HG02571 (cell line): ENCODE data around the gene MOBP.
"Not testable (repeated sequence)": the region's sequence is repeated elsewhere in the genome, so short reads cannot be mapped to it uniquely, and the experiment has no call there.

Source experiments
- ATAC-seq: cut with Tn5 transposase; IDR thresholded peaks from one replicate; pipeline ENCODE4 v1.9.1; 2021; ENCODE audit warnings: mild to moderate bottlenecking, moderate library complexity; ENCODE audit not compliant: unreplicated experiment

The MOBP gene

GRCh38 chr3:39467394-39468107 is at the start of gene MOBP:
MOBP (plus strand) TSS chr3:39467680; CDS start chr3:39502070, 34,390 bp downstream.
- no peak for ATAC-seq

- not testable (repeated sequence) for ATAC-seq
Measured at GRCh38 chr3:39418556-39419225, 48.8 kb upstream of the MOBP start.

- ATAC-seq: no peak
Measured at GRCh38 chr3:39419742-39420315, 47.7 kb upstream of the MOBP start.

GRCh38 chr3:39420543-39420942 is 46.9 kb upstream of the MOBP start:
- ATAC-seq: no peak

GRCh38 chr3:39423436-39423970 is 44.0 kb upstream of the MOBP start:
- no peak for ATAC-seq

GRCh38 chr3:39426312-39426711 is 41.2 kb upstream of the MOBP start:
- no peak for ATAC-seq

- no peak for ATAC-seq
Measured at GRCh38 chr3:39427506-39427905, 40.0 kb upstream of the MOBP start.

- no peak for ATAC-seq
Measured at GRCh38 chr3:39428745-39429201, 38.7 kb upstream of the MOBP start.

- ATAC-seq: no peak
Measured at GRCh38 chr3:39429466-39429865, 38.0 kb upstream of the MOBP start.

- ATAC-seq: no peak
Measured at GRCh38 chr3:39432342-39432741, 35.1 kb upstream of the MOBP start.

GRCh38 chr3:39433642-39434041 is 33.8 kb upstream of the MOBP start:
- no peak for ATAC-seq

GRCh38 chr3:39434574-39434973 is 32.9 kb upstream of the MOBP start:
- ATAC-seq: no peak

- no peak for ATAC-seq
Measured at GRCh38 chr3:39435006-39435748, 32.3 kb upstream of the MOBP start.

GRCh38 chr3:39438880-39439279 is 28.6 kb upstream of the MOBP start:
- no peak for ATAC-seq

GRCh38 chr3:39440316-39440715 is 27.2 kb upstream of the MOBP start:
- ATAC-seq: no peak

GRCh38 chr3:39443530-39443929 is 23.9 kb upstream of the MOBP start:
- ATAC-seq: no peak

- no peak for ATAC-seq
Measured at GRCh38 chr3:39445927-39446326, 21.6 kb upstream of the MOBP start.

- no peak for ATAC-seq
Measured at GRCh38 chr3:39446444-39446843, 21.0 kb upstream of the MOBP start.

GRCh38 chr3:39447637-39448483 is 19.6 kb upstream of the MOBP start:
- peak; percentile 65 for ATAC-seq
